Measurements from ENCODE around the gene STON1.
"Not testable (repeated sequence)": the region's sequence is repeated elsewhere in the genome, so short reads cannot be mapped to it uniquely, and the experiment has no call there.

The STON1 gene

GRCh38 chr2:48574353-48575287, 44.7 kb downstream of the STON1 start:
- no peak for DNase-seq (ENCODE audit: low spot score)

- no peak for DNase-seq (ENCODE audit: low spot score)
Observed at GRCh38 chr2:48578313-48578712, 48.4 kb downstream of the STON1 start.

- no peak for DNase-seq (ENCODE audit: low spot score)
Observed at GRCh38 chr2:48583961-48584360, 54.0 kb downstream of the STON1 start.

GRCh38 chr2:48584551-48584950, 54.6 kb downstream of the STON1 start:
- DNase-seq (ENCODE audit: low spot score): no peak

- DNase-seq (ENCODE audit: low spot score): no peak
Observed at GRCh38 chr2:48586433-48586832, 56.5 kb downstream of the STON1 start.

GRCh38 chr2:48587560-48587959, 57.6 kb downstream of the STON1 start:
- DNase-seq (ENCODE audit: low spot score): no peak

GRCh38 chr2:48587961-48588360, 58.0 kb downstream of the STON1 start:
- DNase-seq (ENCODE audit: low spot score): no peak

- no peak for DNase-seq (ENCODE audit: low spot score)
Observed at GRCh38 chr2:48588745-48589144, 58.8 kb downstream of the STON1 start.

- no peak for DNase-seq (ENCODE audit: low spot score)
Observed at GRCh38 chr2:48589170-48589767, 59.3 kb downstream of the STON1 start.

- no peak for DNase-seq (ENCODE audit: low spot score)
Observed at GRCh38 chr2:48590017-48590416, 60.1 kb downstream of the STON1 start.

- DNase-seq (ENCODE audit: low spot score): no peak
Observed at GRCh38 chr2:48592067-48592466, 62.1 kb downstream of the STON1 start.

- not testable (repeated sequence) for DNase-seq (ENCODE audit: low spot score)
Observed at GRCh38 chr2:48596751-48597150, 66.8 kb downstream of the STON1 start.

GRCh38 chr2:48597492-48597891, 67.5 kb downstream of the STON1 start:
- DNase-seq (ENCODE audit: low spot score): no peak

GRCh38 chr2:48600204-48600813, 70.4 kb downstream of the STON1 start:
- DNase-seq (ENCODE audit: low spot score): peak; percentile 7

GRCh38 chr2:48600917-48601316, 71.0 kb downstream of the STON1 start:
- no peak for DNase-seq (ENCODE audit: low spot score)

- DNase-seq (ENCODE audit: low spot score): peak; percentile 4
Observed at GRCh38 chr2:48601349-48601748, 71.4 kb downstream of the STON1 start.

GRCh38 chr2:48605482-48606175, 75.7 kb downstream of the STON1 start:
- DNase-seq (ENCODE audit: low spot score): no peak

- no peak for DNase-seq (ENCODE audit: low spot score)
Observed at GRCh38 chr2:48607307-48608014, 77.5 kb downstream of the STON1 start.

GRCh38 chr2:48613211-48613610, 83.3 kb downstream of the STON1 start:
- DNase-seq (ENCODE audit: low spot score): no peak

GRCh38 chr2:48614581-48614980, 84.6 kb downstream of the STON1 start:
- not testable (repeated sequence) for DNase-seq (ENCODE audit: low spot score)

- no peak for DNase-seq (ENCODE audit: low spot score)
Observed at GRCh38 chr2:48617618-48618017, 87.7 kb downstream of the STON1 start, which contains the start of gene GTF2A1L. GTF2A1L (plus strand) TSS chr2:48617856; CDS start chr2:48617875, 19 bp downstream.

- no peak for DNase-seq (ENCODE audit: low spot score)
Observed at GRCh38 chr2:48619526-48619925, 89.6 kb downstream of the STON1 start.
